A673 (cell line): Measurements from ENCODE around the gene TMEM121B.

Source experiments
- EZH2 ChIP-seq: fragments of 200-600 bp; sonication (generic); IDR thresholded peaks from 2 replicates; pipeline ENCODE4 v1.6.1; 2017; ENCODE audit warnings: borderline replicate concordance, low read depth, mild to moderate bottlenecking, mixed read lengths, antibody characterized with exemption, low read length; ENCODE audit not compliant: poor library complexity, severe bottlenecking
- TF ChIP-seq, protein P1 (sequence below): fragments of 300-800, 200-600 bp; sonication (generic); conservative IDR thresholded peaks from 2 replicates; pipeline ENCODE4 v1.5.1; 2017; ENCODE audit warnings: low read depth, mild to moderate bottlenecking, antibody characterized with exemption, low read length, moderate library complexity, mixed read lengths

DNA sequence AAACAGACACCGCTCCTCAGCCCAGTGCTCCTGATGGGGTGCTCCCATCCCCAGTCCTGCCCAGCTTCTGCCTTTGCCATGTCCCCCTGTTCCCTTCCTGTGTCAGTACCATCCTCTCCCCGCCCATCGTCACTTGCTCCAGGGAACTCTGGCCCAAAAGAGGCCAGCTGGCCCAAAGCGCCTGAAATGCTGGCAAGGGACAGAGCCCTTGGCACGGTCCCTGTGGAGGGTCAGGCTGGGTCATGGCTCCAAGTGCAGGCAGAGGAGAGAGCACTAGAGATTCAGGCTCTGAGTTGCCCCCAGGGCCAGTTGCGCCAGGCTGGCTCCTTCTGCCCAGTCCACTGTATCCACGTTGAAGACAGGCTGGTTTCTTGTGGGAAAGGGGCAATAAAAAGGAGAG, 46.3 kb upstream of the TMEM121B start:
- TF ChIP-seq, protein P1, sequence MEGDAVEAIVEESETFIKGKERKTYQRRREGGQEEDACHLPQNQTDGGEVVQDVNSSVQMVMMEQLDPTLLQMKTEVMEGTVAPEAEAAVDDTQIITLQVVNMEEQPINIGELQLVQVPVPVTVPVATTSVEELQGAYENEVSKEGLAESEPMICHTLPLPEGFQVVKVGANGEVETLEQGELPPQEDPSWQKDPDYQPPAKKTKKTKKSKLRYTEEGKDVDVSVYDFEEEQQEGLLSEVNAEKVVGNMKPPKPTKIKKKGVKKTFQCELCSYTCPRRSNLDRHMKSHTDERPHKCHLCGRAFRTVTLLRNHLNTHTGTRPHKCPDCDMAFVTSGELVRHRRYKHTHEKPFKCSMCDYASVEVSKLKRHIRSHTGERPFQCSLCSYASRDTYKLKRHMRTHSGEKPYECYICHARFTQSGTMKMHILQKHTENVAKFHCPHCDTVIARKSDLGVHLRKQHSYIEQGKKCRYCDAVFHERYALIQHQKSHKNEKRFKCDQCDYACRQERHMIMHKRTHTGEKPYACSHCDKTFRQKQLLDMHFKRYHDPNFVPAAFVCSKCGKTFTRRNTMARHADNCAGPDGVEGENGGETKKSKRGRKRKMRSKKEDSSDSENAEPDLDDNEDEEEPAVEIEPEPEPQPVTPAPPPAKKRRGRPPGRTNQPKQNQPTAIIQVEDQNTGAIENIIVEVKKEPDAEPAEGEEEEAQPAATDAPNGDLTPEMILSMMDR, result no peak
- no peak for TF ChIP-seq EZH2
